Chondrocyte (in vitro differentiated cells): ENCODE measurements around the gene IL1RL2. TPM values are rescaled to one million over a fixed set of nuclear protein-coding genes. Genes with fewer than 3 reads are reported as not detected.

Experiments used
- DNase-seq: peaks from one replicate; pipeline ENCODE4 v3.0.0; 2021; ENCODE audit warnings: mixed read lengths, low spot score
- H3K27ac Mint-ChIP-seq: one replicate; pipeline ENCODE4 v1.8.0; 2021; ENCODE audit warnings: mild to moderate bottlenecking, moderate library complexity, mixed read lengths; ENCODE audit not compliant: unreplicated experiment
- H3K27me3 Mint-ChIP-seq: 2 replicates; pipeline ENCODE4 v1.8.0; 2021; ENCODE audit warnings: low read depth, mixed read lengths
- H3K36me3 Mint-ChIP-seq: 2 replicates; pipeline ENCODE4 v1.8.0; 2021; ENCODE audit warnings: low read depth, mixed read lengths
- H3K4me1 Mint-ChIP-seq: 2 replicates; pipeline ENCODE4 v1.8.0; 2021; ENCODE audit warnings: low read depth, mild to moderate bottlenecking, mixed read lengths
- H3K4me3 Mint-ChIP-seq: one replicate; pipeline ENCODE4 v1.8.0; 2021; ENCODE audit warnings: mild to moderate bottlenecking, moderate library complexity, mixed read lengths; ENCODE audit not compliant: unreplicated experiment
- H3K9me3 Mint-ChIP-seq: 2 replicates; pipeline ENCODE4 v1.8.0; 2021; ENCODE audit warnings: low read depth, mixed read lengths
- total RNA-seq: library from RNA; stranded (reverse); gene quantifications from 3 replicates; pipeline ENCODE4 v1.2.1, GENCODE V29; 2021
- TF ChIP-seq, protein P1 (sequence below): fragments of 200-600 bp; sonication (generic); IDR thresholded peaks from 2 replicates; pipeline ENCODE4 v1.5.0; 2021; ENCODE audit warnings: antibody characterized with exemption, mild to moderate bottlenecking, moderate library complexity

Gene IL1RL2
- total RNA-seq, 1 donor from 2014 or later: 0.07 TPM

- no peak for DNase-seq
- H3K27me3 Mint-ChIP-seq: peaks cover 9% of the 10 kb centered on the region
- no peak overlapping the region for H3K4me3 Mint-ChIP-seq
- TF ChIP-seq, protein P1, sequence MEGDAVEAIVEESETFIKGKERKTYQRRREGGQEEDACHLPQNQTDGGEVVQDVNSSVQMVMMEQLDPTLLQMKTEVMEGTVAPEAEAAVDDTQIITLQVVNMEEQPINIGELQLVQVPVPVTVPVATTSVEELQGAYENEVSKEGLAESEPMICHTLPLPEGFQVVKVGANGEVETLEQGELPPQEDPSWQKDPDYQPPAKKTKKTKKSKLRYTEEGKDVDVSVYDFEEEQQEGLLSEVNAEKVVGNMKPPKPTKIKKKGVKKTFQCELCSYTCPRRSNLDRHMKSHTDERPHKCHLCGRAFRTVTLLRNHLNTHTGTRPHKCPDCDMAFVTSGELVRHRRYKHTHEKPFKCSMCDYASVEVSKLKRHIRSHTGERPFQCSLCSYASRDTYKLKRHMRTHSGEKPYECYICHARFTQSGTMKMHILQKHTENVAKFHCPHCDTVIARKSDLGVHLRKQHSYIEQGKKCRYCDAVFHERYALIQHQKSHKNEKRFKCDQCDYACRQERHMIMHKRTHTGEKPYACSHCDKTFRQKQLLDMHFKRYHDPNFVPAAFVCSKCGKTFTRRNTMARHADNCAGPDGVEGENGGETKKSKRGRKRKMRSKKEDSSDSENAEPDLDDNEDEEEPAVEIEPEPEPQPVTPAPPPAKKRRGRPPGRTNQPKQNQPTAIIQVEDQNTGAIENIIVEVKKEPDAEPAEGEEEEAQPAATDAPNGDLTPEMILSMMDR: no peak
- H3K9me3 Mint-ChIP-seq: no peaks in the 10 kb centered on the region
- H3K36me3 Mint-ChIP-seq: no peaks in the 10 kb centered on the region
- H3K4me1 Mint-ChIP-seq: no peaks in the 10 kb centered on the region
- no peak overlapping the region for H3K27ac Mint-ChIP-seq
Observed at GRCh38 chr2:102285368-102285767, 98.5 kb downstream of the IL1RL2 start.

DNA sequence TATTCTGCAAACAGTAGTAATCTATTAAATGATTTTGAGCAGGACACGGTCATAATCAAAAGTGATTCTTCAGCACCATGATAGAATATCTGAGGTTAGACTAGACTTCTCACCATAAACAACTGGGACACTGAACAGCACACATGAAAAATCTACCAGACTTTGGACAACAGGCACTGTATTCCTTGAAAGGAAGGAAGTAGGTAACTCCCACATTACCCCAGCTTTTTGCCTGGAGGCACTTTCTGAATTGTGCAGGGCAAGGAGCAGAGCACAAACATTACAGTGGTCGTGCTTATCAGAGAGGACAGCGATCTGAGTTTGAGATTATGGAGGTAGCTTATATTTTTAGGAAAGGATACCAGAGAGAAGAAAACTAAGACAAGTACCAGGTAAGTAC, 99.2 kb downstream of the IL1RL2 start:
- H3K36me3 Mint-ChIP-seq: no peaks in the 10 kb centered on the region
- no peak for DNase-seq
- TF ChIP-seq, protein P1: no peak
- no peaks in the 10 kb centered on the region for H3K4me1 Mint-ChIP-seq
- H3K27ac Mint-ChIP-seq: no peak overlapping the region
- peaks cover 10% of the 10 kb centered on the region for H3K27me3 Mint-ChIP-seq
- H3K4me3 Mint-ChIP-seq: no peak overlapping the region
- H3K9me3 Mint-ChIP-seq: no peaks in the 10 kb centered on the region

GRCh38 chr2:102289129-102289528, 102.3 kb downstream of the IL1RL2 start:
- Mint-ChIP-seq H3K27me3 (peaks cover 24% of the 10 kb centered on the region), H3K36me3 (no peaks in the 10 kb centered on the region), H3K4me1 (no peaks in the 10 kb centered on the region), H3K4me3 (no peak overlapping the region), H3K27ac (no peak overlapping the region), H3K9me3 (no peaks in the 10 kb centered on the region)
- DNase-seq: no peak
- TF ChIP-seq, protein P1: no peak

Other genes starting within 250 kb of the IL1RL2 start
- gene IL1R2, start 195.1 kb upstream of the IL1RL2 start, total RNA-seq: not detected in 3 replicates
- 22.0 to 53.7 TPM (median 22.9 TPM) in 3 replicates for gene IL1R1, start 44.3 kb upstream of the IL1RL2 start, total RNA-seq
- gene IL1RL1, start 124.5 kb downstream of the IL1RL2 start, total RNA-seq: not detected in 3 replicates
- 0.37 to 1.1 TPM (median 0.49 TPM) in 3 replicates for gene IL18R1, start 168.8 kb downstream of the IL1RL2 start, total RNA-seq
- gene IL18RAP, start 236.1 kb downstream of the IL1RL2 start, total RNA-seq: not detected in 3 replicates